GM12891 (cell line): ENCODE results near the gene SRSF5.

Experiments
- POLR2A ChIP-seq: IDR thresholded peaks from 2 replicates; pipeline ENCODE4 v1.6.1; 2011; ENCODE audit warnings: low read depth, low read length, control low read depth
- POLR2AphosphoS5 ChIP-seq: IDR thresholded peaks from 2 replicates; pipeline ENCODE4 v1.6.1; 2011; ENCODE audit warnings: low read depth, low read length, control low read depth
- POU2F2 ChIP-seq: IDR thresholded peaks from 2 replicates; pipeline ENCODE4 v1.6.1; 2011; ENCODE audit warnings: low read depth, mild to moderate bottlenecking, control low read depth, low read length, moderate library complexity
- SPI1 ChIP-seq: IDR thresholded peaks from 2 replicates; pipeline ENCODE4 v1.6.1; 2011; ENCODE audit warnings: low read depth, low read length, control low read depth

- no peak for TF ChIP-seq POLR2AphosphoS5
- TF ChIP-seq POLR2A = no peak
- TF ChIP-seq POU2F2 = no peak
- TF ChIP-seq SPI1 = no peak
These were observed 13.1 kb upstream of the SRSF5 start for GRCh38 chr14:69753860-69754259.
